ENCODE data around the gene NRXN3.

DNA sequence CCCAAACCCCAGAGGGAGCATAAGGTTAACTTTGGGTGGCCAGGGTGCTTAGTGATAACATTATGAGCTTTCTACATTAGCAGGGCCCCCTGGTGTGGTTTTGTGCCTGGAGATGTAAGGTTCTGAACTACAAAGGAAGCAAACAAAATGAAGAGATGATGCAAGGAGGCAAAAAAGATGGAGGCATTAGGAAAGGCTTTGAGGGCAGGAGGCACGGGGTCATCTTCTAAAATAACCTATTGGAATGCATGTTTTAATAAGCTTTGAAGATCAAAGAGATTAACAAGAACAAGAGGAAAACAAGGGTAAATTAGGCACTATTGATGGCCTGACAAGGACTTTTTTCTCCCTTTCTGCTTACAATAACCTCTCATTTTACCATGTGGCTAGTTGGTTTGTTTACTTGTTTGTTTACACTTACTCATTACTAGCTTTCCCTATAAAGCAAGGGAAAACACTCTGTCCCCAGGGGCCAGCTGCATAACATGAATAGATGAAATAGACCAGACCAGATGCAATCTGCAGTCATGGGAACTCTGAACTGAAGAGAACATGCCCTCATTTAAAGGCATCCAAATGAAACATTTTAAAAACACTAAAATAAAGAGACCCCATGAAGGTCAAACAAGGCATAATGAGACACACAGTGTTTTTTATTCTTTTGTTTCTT is 1650.8 kb downstream of the NRXN3 start:
- TF ChIP-seq TAF1 (CRISPR knock-in tag; IDR thresholded peaks at IDR 0.05) = no peak
- TF ChIP-seq, protein P1, sequence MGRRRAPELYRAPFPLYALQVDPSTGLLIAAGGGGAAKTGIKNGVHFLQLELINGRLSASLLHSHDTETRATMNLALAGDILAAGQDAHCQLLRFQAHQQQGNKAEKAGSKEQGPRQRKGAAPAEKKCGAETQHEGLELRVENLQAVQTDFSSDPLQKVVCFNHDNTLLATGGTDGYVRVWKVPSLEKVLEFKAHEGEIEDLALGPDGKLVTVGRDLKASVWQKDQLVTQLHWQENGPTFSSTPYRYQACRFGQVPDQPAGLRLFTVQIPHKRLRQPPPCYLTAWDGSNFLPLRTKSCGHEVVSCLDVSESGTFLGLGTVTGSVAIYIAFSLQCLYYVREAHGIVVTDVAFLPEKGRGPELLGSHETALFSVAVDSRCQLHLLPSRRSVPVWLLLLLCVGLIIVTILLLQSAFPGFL (CRISPR knock-in tag; IDR thresholded peaks at IDR 0.05) = no peak
- no peak for TF ChIP-seq POLR2AphosphoS5 (IDR thresholded peaks at IDR 0.05; ENCODE audit: low read depth, low read length)
- TF ChIP-seq, protein P2, sequence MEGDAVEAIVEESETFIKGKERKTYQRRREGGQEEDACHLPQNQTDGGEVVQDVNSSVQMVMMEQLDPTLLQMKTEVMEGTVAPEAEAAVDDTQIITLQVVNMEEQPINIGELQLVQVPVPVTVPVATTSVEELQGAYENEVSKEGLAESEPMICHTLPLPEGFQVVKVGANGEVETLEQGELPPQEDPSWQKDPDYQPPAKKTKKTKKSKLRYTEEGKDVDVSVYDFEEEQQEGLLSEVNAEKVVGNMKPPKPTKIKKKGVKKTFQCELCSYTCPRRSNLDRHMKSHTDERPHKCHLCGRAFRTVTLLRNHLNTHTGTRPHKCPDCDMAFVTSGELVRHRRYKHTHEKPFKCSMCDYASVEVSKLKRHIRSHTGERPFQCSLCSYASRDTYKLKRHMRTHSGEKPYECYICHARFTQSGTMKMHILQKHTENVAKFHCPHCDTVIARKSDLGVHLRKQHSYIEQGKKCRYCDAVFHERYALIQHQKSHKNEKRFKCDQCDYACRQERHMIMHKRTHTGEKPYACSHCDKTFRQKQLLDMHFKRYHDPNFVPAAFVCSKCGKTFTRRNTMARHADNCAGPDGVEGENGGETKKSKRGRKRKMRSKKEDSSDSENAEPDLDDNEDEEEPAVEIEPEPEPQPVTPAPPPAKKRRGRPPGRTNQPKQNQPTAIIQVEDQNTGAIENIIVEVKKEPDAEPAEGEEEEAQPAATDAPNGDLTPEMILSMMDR (CRISPR knock-in tag; IDR thresholded peaks at IDR 0.05) = no peak
- no peak for TF ChIP-seq ZNF691 (CRISPR knock-in tag; IDR thresholded peaks at IDR 0.05; ENCODE audit: borderline replicate concordance, low read depth)
- TF ChIP-seq POLR2A (IDR thresholded peaks at IDR 0.05; ENCODE audit: insufficient read depth in 1 of 2, low read depth in 2 of 2, low read length in 2 of 2) = no peak
- TF ChIP-seq YY1 (IDR thresholded peaks at IDR 0.05; ENCODE audit: insufficient read depth, insufficient replicate concordance, low read depth, low read length) = no peak
- no peak for TF ChIP-seq ZNF780A (CRISPR knock-in tag; IDR thresholded peaks at IDR 0.05)
- TF ChIP-seq HDAC2 (CRISPR knock-in tag; IDR thresholded peaks at IDR 0.05) = no peak
- TF ChIP-seq, protein P3, sequence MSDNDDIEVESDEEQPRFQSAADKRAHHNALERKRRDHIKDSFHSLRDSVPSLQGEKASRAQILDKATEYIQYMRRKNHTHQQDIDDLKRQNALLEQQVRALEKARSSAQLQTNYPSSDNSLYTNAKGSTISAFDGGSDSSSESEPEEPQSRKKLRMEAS (IDR thresholded peaks at IDR 0.05) = no peak
- no peak for TF ChIP-seq THAP7 (CRISPR knock-in tag; IDR thresholded peaks at IDR 0.05)
- TF ChIP-seq ESRRA (CRISPR knock-in tag; IDR thresholded peaks at IDR 0.05; ENCODE audit: low read depth) = no peak
- TF ChIP-seq ZNF280B (CRISPR knock-in tag; IDR thresholded peaks at IDR 0.05; ENCODE audit: borderline replicate concordance) = no peak

All from HepG2 (cell line).